ENCODE measurements around the gene ARMC10.

DNA sequence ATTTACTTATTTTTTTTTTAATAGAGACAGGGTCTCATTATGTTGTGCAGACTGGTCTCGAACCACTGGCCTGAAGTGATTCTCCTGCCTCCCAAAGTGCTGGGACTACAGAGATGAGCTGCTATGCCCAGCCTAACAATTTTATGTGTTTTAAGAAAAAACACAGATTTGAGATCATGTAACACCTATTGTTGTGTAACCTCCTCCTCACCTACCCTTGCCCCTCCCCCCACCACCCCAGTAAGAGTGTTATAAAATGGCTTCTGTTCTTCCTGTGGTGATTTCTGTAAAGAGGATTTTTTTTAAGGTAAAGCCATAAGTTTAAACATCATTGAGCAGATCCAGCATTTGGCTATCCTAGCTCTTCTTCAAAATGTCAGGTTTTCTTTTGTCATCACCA, 7.6 kb downstream of the ARMC10 start:
- TF ChIP-seq POLR2A (conservative IDR thresholded peaks at IDR 0.05), result no peak
- TF ChIP-seq ETS1 (conservative IDR thresholded peaks at IDR 0.05; ENCODE audit: control insufficient read depth, low read depth, low read length), result no peak
- no peak for TF ChIP-seq ZNF639 (CRISPR knock-in tag; conservative IDR thresholded peaks at IDR 0.05 in 1 of 2, IDR thresholded peaks at IDR 0.05 in 1 of 2)
- TF ChIP-seq CXXC5 (CRISPR knock-in tag; IDR thresholded peaks at IDR 0.05), result no peak
- no peak for TF ChIP-seq ZNF282 (CRISPR knock-in tag; IDR thresholded peaks at IDR 0.05)
- TF ChIP-seq, protein P1, sequence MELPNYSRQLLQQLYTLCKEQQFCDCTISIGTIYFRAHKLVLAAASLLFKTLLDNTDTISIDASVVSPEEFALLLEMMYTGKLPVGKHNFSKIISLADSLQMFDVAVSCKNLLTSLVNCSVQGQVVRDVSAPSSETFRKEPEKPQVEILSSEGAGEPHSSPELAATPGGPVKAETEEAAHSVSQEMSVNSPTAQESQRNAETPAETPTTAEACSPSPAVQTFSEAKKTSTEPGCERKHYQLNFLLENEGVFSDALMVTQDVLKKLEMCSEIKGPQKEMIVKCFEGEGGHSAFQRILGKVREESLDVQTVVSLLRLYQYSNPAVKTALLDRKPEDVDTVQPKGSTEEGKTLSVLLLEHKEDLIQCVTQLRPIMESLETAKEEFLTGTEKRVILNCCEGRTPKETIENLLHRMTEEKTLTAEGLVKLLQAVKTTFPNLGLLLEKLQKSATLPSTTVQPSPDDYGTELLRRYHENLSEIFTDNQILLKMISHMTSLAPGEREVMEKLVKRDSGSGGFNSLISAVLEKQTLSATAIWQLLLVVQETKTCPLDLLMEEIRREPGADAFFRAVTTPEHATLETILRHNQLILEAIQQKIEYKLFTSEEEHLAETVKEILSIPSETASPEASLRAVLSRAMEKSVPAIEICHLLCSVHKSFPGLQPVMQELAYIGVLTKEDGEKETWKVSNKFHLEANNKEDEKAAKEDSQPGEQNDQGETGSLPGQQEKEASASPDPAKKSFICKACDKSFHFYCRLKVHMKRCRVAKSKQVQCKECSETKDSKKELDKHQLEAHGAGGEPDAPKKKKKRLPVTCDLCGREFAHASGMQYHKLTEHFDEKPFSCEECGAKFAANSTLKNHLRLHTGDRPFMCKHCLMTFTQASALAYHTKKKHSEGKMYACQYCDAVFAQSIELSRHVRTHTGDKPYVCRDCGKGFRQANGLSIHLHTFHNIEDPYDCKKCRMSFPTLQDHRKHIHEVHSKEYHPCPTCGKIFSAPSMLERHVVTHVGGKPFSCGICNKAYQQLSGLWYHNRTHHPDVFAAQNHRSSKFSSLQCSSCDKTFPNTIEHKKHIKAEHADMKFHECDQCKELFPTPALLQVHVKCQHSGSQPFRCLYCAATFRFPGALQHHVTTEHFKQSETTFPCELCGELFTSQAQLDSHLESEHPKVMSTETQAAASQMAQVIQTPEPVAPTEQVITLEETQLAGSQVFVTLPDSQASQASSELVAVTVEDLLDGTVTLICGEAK (IDR thresholded peaks at IDR 0.05), result no peak
- TF ChIP-seq, protein P1 (CRISPR knock-in tag; IDR thresholded peaks at IDR 0.05), result no peak
- TF ChIP-seq ZZZ3 (IDR thresholded peaks at IDR 0.05), result no peak
- TF ChIP-seq, protein P2, sequence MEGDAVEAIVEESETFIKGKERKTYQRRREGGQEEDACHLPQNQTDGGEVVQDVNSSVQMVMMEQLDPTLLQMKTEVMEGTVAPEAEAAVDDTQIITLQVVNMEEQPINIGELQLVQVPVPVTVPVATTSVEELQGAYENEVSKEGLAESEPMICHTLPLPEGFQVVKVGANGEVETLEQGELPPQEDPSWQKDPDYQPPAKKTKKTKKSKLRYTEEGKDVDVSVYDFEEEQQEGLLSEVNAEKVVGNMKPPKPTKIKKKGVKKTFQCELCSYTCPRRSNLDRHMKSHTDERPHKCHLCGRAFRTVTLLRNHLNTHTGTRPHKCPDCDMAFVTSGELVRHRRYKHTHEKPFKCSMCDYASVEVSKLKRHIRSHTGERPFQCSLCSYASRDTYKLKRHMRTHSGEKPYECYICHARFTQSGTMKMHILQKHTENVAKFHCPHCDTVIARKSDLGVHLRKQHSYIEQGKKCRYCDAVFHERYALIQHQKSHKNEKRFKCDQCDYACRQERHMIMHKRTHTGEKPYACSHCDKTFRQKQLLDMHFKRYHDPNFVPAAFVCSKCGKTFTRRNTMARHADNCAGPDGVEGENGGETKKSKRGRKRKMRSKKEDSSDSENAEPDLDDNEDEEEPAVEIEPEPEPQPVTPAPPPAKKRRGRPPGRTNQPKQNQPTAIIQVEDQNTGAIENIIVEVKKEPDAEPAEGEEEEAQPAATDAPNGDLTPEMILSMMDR (IDR thresholded peaks at IDR 0.05 in 2 of 3, conservative IDR thresholded peaks at IDR 0.05 in 1 of 3; ENCODE audit: insufficient read depth in 2 of 3, low read depth in 1 of 3, low read length in 3 of 3), result no peak
- no peak for TF ChIP-seq TFE3 (CRISPR knock-in tag; IDR thresholded peaks at IDR 0.05)
- no peak for TF ChIP-seq ZBTB43 (CRISPR knock-in tag; IDR thresholded peaks at IDR 0.05)

Data from K562 (cell line).